OCI-LY1 (cell line): ENCODE data around the gene CFAP210.

Experiments
- H2AFZ ChIP-seq: fragments of 200-600 bp; sonication (generic), shearing (Covaris generic); 2 replicates; pipeline ENCODE4 v1.6.0; 2014; ENCODE audit warnings: antibody characterized with exemption, mild to moderate bottlenecking, low read length
- H3F3A ChIP-seq: fragments of 200-600 bp; sonication (generic), shearing (Covaris generic); 2 replicates; pipeline ENCODE4 v1.6.0; 2014; ENCODE audit warnings: mild to moderate bottlenecking, antibody characterized with exemption, low read length, moderate library complexity; ENCODE audit not compliant: insufficient read depth
- H3K27ac ChIP-seq: fragments of 200-600 bp; sonication (generic); 2 replicates; pipeline ENCODE4 v1.5.1; 2014; ENCODE audit warnings: low read length, mixed run types, mild to moderate bottlenecking, low read depth; ENCODE audit not compliant: poor library complexity, severe bottlenecking
- H3K27me3 ChIP-seq: fragments of 200-600 bp; sonication (generic); 2 replicates; pipeline ENCODE4 v1.6.0; 2014; ENCODE audit warnings: antibody characterized with exemption, mild to moderate bottlenecking, low read length, moderate library complexity; ENCODE audit not compliant: insufficient read depth
- H3K36me3 ChIP-seq: fragments of 200-600 bp; sonication (generic); 2 replicates; pipeline ENCODE4 v1.6.1; 2014; ENCODE audit warnings: mild to moderate bottlenecking, antibody characterized with exemption, low read length, moderate library complexity, mixed read lengths; ENCODE audit not compliant: insufficient read depth
- H3K4me1 ChIP-seq: fragments of 200-600 bp; sonication (generic); 2 replicates; pipeline ENCODE4 v1.5.1; 2014; ENCODE audit warnings: mild to moderate bottlenecking, low read length, moderate library complexity; ENCODE audit not compliant: insufficient read depth, severe bottlenecking
- H3K4me2 ChIP-seq: fragments of 200-600 bp; sonication (generic), shearing (Covaris generic); 2 replicates; pipeline ENCODE4 v1.6.1; 2014; ENCODE audit warnings: low read length
- H3K4me3 ChIP-seq: fragments of 200-600 bp; sonication (generic); 2 replicates; pipeline ENCODE4 v1.5.1; 2014; ENCODE audit warnings: low read length, low read depth, mild to moderate bottlenecking, mixed read lengths; ENCODE audit not compliant: poor library complexity, severe bottlenecking
- H3K79me2 ChIP-seq: fragments of 200-600 bp; shearing (Covaris generic); 2 replicates; pipeline ENCODE4 v1.6.1; 2016; ENCODE audit warnings: mixed run types, low read length, mixed read lengths; ENCODE audit not compliant: insufficient read depth
- H3K9ac ChIP-seq: fragments of 200-600 bp; sonication (generic), shearing (Covaris generic); 2 replicates; pipeline ENCODE4 v1.6.1; 2014; ENCODE audit warnings: mild to moderate bottlenecking, low read length, mixed read lengths
- H3K9me2 ChIP-seq: fragments of 200-600 bp; sonication (generic), shearing (Covaris generic); 2 replicates; pipeline ENCODE4 v1.6.1; 2014; ENCODE audit warnings: low read depth, mild to moderate bottlenecking, low read length, mixed read lengths
- H3K9me3 ChIP-seq: fragments of 200-600 bp; shearing (Covaris generic); 2 replicates; pipeline ENCODE4 v1.6.1; 2014; ENCODE audit warnings: low read length, mixed read lengths
- H4K20me1 ChIP-seq: fragments of 200-600 bp; sonication (generic), shearing (Covaris generic); 2 replicates; pipeline ENCODE4 v1.6.0; 2016; ENCODE audit warnings: mild to moderate bottlenecking, low read length; ENCODE audit not compliant: insufficient read depth
- EZH2 ChIP-seq: fragments of 200-600 bp; sonication (generic), shearing (Covaris generic); IDR thresholded peaks from 2 replicates; pipeline ENCODE4 v1.8.0; 2017; ENCODE audit warnings: borderline replicate concordance, mixed run types, mild to moderate bottlenecking, antibody characterized with exemption, low read length, moderate library complexity, mixed read lengths
- TF ChIP-seq, protein P1 (sequence below): fragments of 200-600 bp; sonication (generic), shearing (Covaris generic); IDR thresholded peaks from 2 replicates; pipeline ENCODE4 v1.5.1; 2017; ENCODE audit warnings: mild to moderate bottlenecking, antibody characterized with exemption, low read length, moderate library complexity, mixed read lengths

CFAP210 gene

DNA sequence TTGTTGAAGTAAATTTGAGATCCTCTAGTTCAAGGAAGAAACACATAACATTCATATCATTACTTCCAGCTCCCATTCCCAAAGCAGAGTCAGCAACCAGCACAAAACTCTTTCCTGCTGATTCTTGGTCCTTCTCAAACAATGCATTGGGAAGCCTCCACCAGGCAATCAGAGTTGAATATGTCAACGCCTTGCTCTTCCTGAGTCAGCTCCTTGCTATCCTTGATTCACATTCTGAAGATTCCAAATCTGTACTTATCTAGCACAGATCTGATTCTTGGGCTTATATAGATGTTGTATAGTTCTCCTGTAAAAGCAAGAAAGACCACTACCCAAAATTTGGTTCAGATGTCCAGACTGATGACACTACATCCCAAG lies 29.6 kb downstream of the CFAP210 start:
- Histone ChIP-seq H3K9ac (no peak overlapping the region), H3K36me3 (no peaks in the 10 kb centered on the region), H3K27me3 (no peaks in the 10 kb centered on the region), H3K4me1 (no peaks in the 10 kb centered on the region), H3K79me2 (no peaks in the 10 kb centered on the region), H3F3A (no peaks in the 10 kb centered on the region), H4K20me1 (no peaks in the 10 kb centered on the region), H2AFZ (no peak overlapping the region), H3K4me2 (no peak overlapping the region), H3K9me2 (no peaks in the 10 kb centered on the region), H3K9me3 (no peaks in the 10 kb centered on the region), H3K27ac (no peak overlapping the region), H3K4me3 (no peak overlapping the region)
- TF ChIP-seq, protein P1, sequence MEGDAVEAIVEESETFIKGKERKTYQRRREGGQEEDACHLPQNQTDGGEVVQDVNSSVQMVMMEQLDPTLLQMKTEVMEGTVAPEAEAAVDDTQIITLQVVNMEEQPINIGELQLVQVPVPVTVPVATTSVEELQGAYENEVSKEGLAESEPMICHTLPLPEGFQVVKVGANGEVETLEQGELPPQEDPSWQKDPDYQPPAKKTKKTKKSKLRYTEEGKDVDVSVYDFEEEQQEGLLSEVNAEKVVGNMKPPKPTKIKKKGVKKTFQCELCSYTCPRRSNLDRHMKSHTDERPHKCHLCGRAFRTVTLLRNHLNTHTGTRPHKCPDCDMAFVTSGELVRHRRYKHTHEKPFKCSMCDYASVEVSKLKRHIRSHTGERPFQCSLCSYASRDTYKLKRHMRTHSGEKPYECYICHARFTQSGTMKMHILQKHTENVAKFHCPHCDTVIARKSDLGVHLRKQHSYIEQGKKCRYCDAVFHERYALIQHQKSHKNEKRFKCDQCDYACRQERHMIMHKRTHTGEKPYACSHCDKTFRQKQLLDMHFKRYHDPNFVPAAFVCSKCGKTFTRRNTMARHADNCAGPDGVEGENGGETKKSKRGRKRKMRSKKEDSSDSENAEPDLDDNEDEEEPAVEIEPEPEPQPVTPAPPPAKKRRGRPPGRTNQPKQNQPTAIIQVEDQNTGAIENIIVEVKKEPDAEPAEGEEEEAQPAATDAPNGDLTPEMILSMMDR = no peak
- no peak for TF ChIP-seq EZH2

DNA sequence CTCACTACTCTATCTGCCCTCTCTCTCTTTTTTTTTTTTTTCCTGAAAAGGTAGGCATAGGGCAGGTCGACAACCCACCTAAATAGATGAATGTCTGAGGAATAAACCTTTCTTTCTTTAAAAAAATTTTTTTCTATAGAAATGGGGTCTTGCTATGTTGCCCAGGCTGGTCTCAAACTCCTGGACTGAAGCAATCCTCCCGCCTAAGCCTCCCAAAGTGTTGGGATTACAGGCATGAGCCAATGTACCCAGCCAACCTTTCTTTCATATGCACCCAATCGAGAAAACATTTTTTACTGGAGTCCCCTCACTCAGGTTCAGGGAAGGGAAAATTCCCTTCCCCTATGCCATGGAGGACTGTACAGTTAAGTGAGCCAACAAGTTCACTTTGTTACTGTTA lies 31.0 kb downstream of the CFAP210 start:
- Histone ChIP-seq H3K4me1 (no peaks in the 10 kb centered on the region), H3K79me2 (no peaks in the 10 kb centered on the region), H3K9me2 (no peaks in the 10 kb centered on the region), H3K27me3 (no peaks in the 10 kb centered on the region), H3K27ac (no peak overlapping the region), H3K4me3 (no peak overlapping the region), H3K36me3 (no peaks in the 10 kb centered on the region), H2AFZ (no peak overlapping the region), H3K9me3 (no peaks in the 10 kb centered on the region), H3K9ac (no peak overlapping the region), H3F3A (no peaks in the 10 kb centered on the region), H3K4me2 (no peak overlapping the region), H4K20me1 (no peaks in the 10 kb centered on the region)
- TF ChIP-seq, protein P1 = no peak
- no peak for TF ChIP-seq EZH2

DNA sequence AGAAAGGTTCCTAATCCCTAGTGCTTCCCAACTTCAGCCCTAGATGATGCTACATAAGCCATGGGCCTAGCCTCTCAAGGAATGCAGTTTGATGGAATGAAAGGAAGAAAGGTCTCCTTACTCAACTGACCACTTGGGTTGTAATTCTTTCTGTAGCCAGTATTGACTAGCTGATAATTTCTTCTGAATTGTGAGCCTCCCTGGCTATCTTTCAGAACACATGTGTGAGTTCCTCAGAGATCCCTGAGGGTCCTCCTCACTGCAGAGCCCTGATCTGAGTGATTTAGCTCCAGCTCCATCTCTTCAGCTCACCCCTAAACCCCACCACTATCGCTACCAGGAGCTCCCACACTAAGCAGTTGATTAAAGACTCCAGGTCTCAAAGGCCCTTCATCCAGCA lies 31.5 kb downstream of the CFAP210 start:
- H3K4me2 ChIP-seq = no peak overlapping the region
- no peaks in the 10 kb centered on the region for H3K9me3 ChIP-seq
- no peaks in the 10 kb centered on the region for H3F3A ChIP-seq
- TF ChIP-seq, protein P1 = no peak
- no peak for TF ChIP-seq EZH2
- no peak overlapping the region for H3K27ac ChIP-seq
- no peaks in the 10 kb centered on the region for H3K27me3 ChIP-seq
- H3K4me3 ChIP-seq = no peak overlapping the region
- no peaks in the 10 kb centered on the region for H3K36me3 ChIP-seq
- no peak overlapping the region for H2AFZ ChIP-seq
- H3K4me1 ChIP-seq = no peaks in the 10 kb centered on the region
- no peak overlapping the region for H3K9ac ChIP-seq
- no peaks in the 10 kb centered on the region for H3K79me2 ChIP-seq
- no peaks in the 10 kb centered on the region for H4K20me1 ChIP-seq
- no peaks in the 10 kb centered on the region for H3K9me2 ChIP-seq
